Measurements from ENCODE around the gene USP32. TPM values are rescaled to one million over a fixed set of nuclear protein-coding genes. Genes with fewer than 3 reads are reported as not detected.
A peak's percentile ranks its signal among the peaks of the same experiment; 100 is the strongest.
"Not testable (repeated sequence)": the region's sequence is repeated elsewhere in the genome, so short reads cannot be mapped to it uniquely, and the experiment has no call there.

Gene USP32
- polyA plus RNA-seq, 3 donors, result 10.1 to 26.6 (median 16.6) TPM

DNA sequence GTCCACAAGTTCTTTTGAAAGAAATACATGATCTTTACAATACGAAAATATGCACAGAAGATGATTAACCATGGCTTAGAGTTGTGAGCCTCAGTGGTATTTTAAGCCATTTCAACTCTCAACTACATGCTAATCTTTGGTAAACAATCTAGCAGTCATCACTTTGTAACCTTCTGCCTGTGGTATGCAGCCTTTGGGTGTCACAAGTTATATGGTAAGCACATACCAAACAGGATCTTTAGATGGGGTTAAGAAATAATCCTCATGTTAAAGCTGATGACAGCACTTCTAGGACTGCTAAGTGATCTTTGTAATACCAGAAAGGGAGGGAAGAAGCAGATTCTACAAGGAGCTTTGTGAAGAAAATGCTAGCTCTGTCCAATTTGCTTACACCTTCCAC lies 167.9 kb downstream of the USP32 start:
- no peaks in the 10 kb centered on the region for H3K4me1 ChIP-seq (ENCODE audit: control insufficient read depth in 1 of 2, insufficient read depth in 2 of 2, low read length in 2 of 2)
- WGBS (ENCODE audit: insufficient coverage), result no CpG with 5 or more reads among the region's 1 CpG
- Mint-ChIP-seq H3K4me3 (no peak overlapping the region), H3K9me3 (no peaks in the 10 kb centered on the region), H3K4me1 (no peaks in the 10 kb centered on the region), H3K27me3 (ENCODE audit: low read depth in 3 of 3) (no peaks in the 10 kb centered on the region), H3K27ac (no peak overlapping the region), H3K36me3 (peaks cover 49 to 62% of the 10 kb centered on the region in 2 donors)
- H3K79me2 ChIP-seq (ENCODE audit: insufficient read depth, low read length), result no peaks in the 10 kb centered on the region
- DNase-seq, result no peak
- peak overlapping the region in 1 of 2 donors; percentile 14 for H3K27ac ChIP-seq (ENCODE audit: low read depth in 1 of 2, low read length in 2 of 2)
- H4K20me1 ChIP-seq (ENCODE audit: insufficient read depth, low read length), result peaks cover 2% of the 10 kb centered on the region
- H3K36me3 ChIP-seq (replicated peaks in 1 of 2; ENCODE audit: control insufficient read depth in 1 of 2, insufficient read depth in 2 of 2, low read length in 2 of 2), result peaks cover 52 to 91% of the 10 kb centered on the region in 2 donors
- TF ChIP-seq, protein P1, sequence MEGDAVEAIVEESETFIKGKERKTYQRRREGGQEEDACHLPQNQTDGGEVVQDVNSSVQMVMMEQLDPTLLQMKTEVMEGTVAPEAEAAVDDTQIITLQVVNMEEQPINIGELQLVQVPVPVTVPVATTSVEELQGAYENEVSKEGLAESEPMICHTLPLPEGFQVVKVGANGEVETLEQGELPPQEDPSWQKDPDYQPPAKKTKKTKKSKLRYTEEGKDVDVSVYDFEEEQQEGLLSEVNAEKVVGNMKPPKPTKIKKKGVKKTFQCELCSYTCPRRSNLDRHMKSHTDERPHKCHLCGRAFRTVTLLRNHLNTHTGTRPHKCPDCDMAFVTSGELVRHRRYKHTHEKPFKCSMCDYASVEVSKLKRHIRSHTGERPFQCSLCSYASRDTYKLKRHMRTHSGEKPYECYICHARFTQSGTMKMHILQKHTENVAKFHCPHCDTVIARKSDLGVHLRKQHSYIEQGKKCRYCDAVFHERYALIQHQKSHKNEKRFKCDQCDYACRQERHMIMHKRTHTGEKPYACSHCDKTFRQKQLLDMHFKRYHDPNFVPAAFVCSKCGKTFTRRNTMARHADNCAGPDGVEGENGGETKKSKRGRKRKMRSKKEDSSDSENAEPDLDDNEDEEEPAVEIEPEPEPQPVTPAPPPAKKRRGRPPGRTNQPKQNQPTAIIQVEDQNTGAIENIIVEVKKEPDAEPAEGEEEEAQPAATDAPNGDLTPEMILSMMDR (IDR thresholded peaks at IDR 0.05), result no peak
- H3K9ac ChIP-seq (ENCODE audit: insufficient read depth, low read length, poor library complexity, severe bottlenecking), result no peak overlapping the region
- H3K27me3 ChIP-seq (ENCODE audit: control insufficient read depth in 2 of 2, insufficient read depth in 2 of 2, low read length in 2 of 2), result no peaks in the 10 kb centered on the region
- no peak overlapping the region for H3K4me2 ChIP-seq (replicated peaks; ENCODE audit: extremely low read depth, low read length, poor library complexity, severe bottlenecking)
- no peaks in the 10 kb centered on the region for H3K9me3 ChIP-seq (replicated peaks in 1 of 2; ENCODE audit: control insufficient read depth in 1 of 2, insufficient read depth in 1 of 2, low read length in 2 of 2)
- intact Hi-C loops (cut with micrococcal nuclease), result no loop called here
- H2AFZ ChIP-seq (ENCODE audit: insufficient read depth, low read depth, low read length, poor library complexity, severe bottlenecking), result no peak overlapping the region
- H3K4me3 ChIP-seq (replicated peaks in 1 of 3; ENCODE audit: low read depth in 2 of 3, low read length in 3 of 3), result no peak overlapping the region

DNA sequence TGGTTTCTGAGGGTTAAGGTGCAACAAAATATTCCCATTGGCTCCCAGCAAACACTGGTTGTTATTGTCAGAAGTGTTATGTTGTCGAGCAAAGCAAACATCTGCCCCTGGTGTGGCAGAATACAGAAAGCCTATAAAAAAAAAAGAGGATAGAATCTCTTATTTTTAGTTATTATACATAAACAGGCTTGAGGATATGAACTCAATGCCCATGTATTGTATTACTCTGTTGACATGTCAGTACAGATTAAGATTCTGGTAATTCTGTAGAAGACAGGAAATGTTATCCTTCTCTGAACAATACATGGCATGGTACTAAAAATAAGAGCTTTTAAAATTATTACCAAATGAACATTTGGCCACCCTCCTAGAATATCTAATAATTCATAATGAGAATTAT lies 168.5 kb downstream of the USP32 start:
- peaks cover 52 to 66% of the 10 kb centered on the region in 2 donors for H3K36me3 Mint-ChIP-seq

DNA sequence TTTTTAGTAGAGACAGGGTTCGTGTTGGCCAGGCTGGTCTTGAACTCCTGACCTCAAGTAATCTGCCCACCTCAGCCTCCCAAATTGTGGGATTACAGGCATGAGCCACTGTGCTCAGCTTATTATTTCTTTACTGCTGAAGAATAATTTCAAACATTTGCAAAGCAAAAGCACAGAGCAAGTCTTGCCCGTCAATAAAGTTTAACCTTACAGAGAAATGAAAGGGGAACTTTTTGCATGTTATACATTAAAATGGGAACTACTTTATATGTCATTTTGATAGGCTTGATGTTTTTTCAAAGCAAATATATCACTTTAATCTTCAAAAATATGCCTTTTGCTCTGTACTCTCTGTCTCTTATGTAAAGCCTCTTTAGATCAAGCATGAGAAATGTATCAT lies 173.2 kb downstream of the USP32 start:
- H3K79me2 ChIP-seq (ENCODE audit: insufficient read depth, low read length); DNase-seq; H4K20me1 ChIP-seq (ENCODE audit: insufficient read depth, low read length); H3K27ac Mint-ChIP-seq; H3K4me2 ChIP-seq (replicated peaks; ENCODE audit: extremely low read depth, low read length, poor library complexity, severe bottlenecking); H3K4me3 ChIP-seq (replicated peaks in 1 of 3; ENCODE audit: low read depth in 2 of 3, low read length in 3 of 3); H3K9me3 Mint-ChIP-seq; intact Hi-C loops (cut with micrococcal nuclease); H3K27me3 Mint-ChIP-seq (ENCODE audit: low read depth in 3 of 3); H3K4me1 Mint-ChIP-seq; H3K27me3 ChIP-seq (ENCODE audit: control insufficient read depth in 2 of 2, insufficient read depth in 2 of 2, low read length in 2 of 2); H3K4me1 ChIP-seq (ENCODE audit: control insufficient read depth in 1 of 2, insufficient read depth in 2 of 2, low read length in 2 of 2); H3K9ac ChIP-seq (ENCODE audit: insufficient read depth, low read length, poor library complexity, severe bottlenecking); H3K4me3 Mint-ChIP-seq; H3K9me3 ChIP-seq (replicated peaks in 1 of 2; ENCODE audit: control insufficient read depth in 1 of 2, insufficient read depth in 1 of 2, low read length in 2 of 2); H3K27ac ChIP-seq (ENCODE audit: low read depth in 1 of 2, low read length in 2 of 2); H2AFZ ChIP-seq (ENCODE audit: insufficient read depth, low read depth, low read length, poor library complexity, severe bottlenecking): not testable (repeated sequence)
- no CpG with 5 or more reads among the region's 2 CpGs for WGBS (ENCODE audit: insufficient coverage)
- peaks cover 40 to 56% of the 10 kb centered on the region in 2 donors for H3K36me3 Mint-ChIP-seq
- H3K36me3 ChIP-seq (replicated peaks in 1 of 2; ENCODE audit: control insufficient read depth in 1 of 2, insufficient read depth in 2 of 2, low read length in 2 of 2), result peaks cover 36 to 61% of the 10 kb centered on the region in 2 donors

More for the DNA sequence above, 168.5 kb downstream of the USP32 start:
- TF ChIP-seq, protein P1 (IDR thresholded peaks at IDR 0.05), result no peak
- no peak overlapping the region for H3K4me3 ChIP-seq (replicated peaks in 1 of 3; ENCODE audit: low read depth in 2 of 3, low read length in 3 of 3)
- H3K27me3 Mint-ChIP-seq (ENCODE audit: low read depth in 3 of 3), result no peaks in the 10 kb centered on the region
- H3K27ac ChIP-seq (ENCODE audit: low read depth in 1 of 2, low read length in 2 of 2), result no peak overlapping the region
- H2AFZ ChIP-seq (ENCODE audit: insufficient read depth, low read depth, low read length, poor library complexity, severe bottlenecking), result no peak overlapping the region
- peaks cover 2% of the 10 kb centered on the region for H4K20me1 ChIP-seq (ENCODE audit: insufficient read depth, low read length)
- no peaks in the 10 kb centered on the region for H3K4me1 Mint-ChIP-seq
- no peak overlapping the region for H3K27ac Mint-ChIP-seq
- no peaks in the 10 kb centered on the region for H3K27me3 ChIP-seq (ENCODE audit: control insufficient read depth in 2 of 2, insufficient read depth in 2 of 2, low read length in 2 of 2)
- no peaks in the 10 kb centered on the region for H3K9me3 Mint-ChIP-seq
- no CpG with 5 or more reads among the region's 1 CpG for WGBS (ENCODE audit: insufficient coverage)
- DNase-seq, result no peak
- H3K9me3 ChIP-seq (replicated peaks in 1 of 2; ENCODE audit: control insufficient read depth in 1 of 2, insufficient read depth in 1 of 2, low read length in 2 of 2), result no peaks in the 10 kb centered on the region
- intact Hi-C loops (cut with micrococcal nuclease), result no loop called here
- H3K79me2 ChIP-seq (ENCODE audit: insufficient read depth, low read length), result no peaks in the 10 kb centered on the region
- no peak overlapping the region for H3K9ac ChIP-seq (ENCODE audit: insufficient read depth, low read length, poor library complexity, severe bottlenecking)
- H3K36me3 ChIP-seq (replicated peaks in 1 of 2; ENCODE audit: control insufficient read depth in 1 of 2, insufficient read depth in 2 of 2, low read length in 2 of 2), result peaks cover 58 to 91% of the 10 kb centered on the region in 2 donors
- no peak overlapping the region for H3K4me3 Mint-ChIP-seq
- no peak overlapping the region for H3K4me2 ChIP-seq (replicated peaks; ENCODE audit: extremely low read depth, low read length, poor library complexity, severe bottlenecking)
- no peaks in the 10 kb centered on the region for H3K4me1 ChIP-seq (ENCODE audit: control insufficient read depth in 1 of 2, insufficient read depth in 2 of 2, low read length in 2 of 2)

Data from CD14-positive monocyte (primary cell).